ENCODE results near the gene RPS6KC1. TPM values are rescaled to one million over a fixed set of nuclear protein-coding genes. Genes with fewer than 3 reads are reported as not detected.
"Not testable (repeated sequence)": the region's sequence is repeated elsewhere in the genome, so short reads cannot be mapped to it uniquely, and the experiment has no call there.

The RPS6KC1 gene
- total and polyA plus RNA-seq, 4 experiments from 2014 or later = 4.2 to 15.4 (median 11.2) TPM

DNA sequence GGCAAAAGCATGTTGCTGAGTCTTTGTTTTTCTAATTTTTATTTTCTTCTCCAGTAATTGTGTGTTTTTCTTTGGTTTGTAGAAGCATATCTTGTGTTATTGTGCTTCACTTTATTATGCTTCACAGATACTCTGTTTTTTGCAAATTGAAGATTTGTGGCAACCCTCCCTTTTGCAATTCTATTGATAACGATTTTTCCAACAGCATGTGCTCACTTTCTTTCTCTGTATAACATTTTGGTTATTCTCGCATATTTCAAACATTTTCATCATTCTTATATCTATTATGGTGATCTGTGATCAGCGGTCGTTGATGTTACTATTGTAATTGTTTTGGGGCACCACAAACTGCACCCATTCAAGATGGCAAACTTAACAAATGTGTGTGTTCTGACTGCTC, 31.6 kb upstream of the RPS6KC1 start:
- Histone ChIP-seq H3K27me3 (ENCODE audit: insufficient read depth, low read length) (no peaks in the 10 kb centered on the region), H3K9me3 (ENCODE audit: control insufficient read depth in 1 of 2, low read length in 2 of 2) (no peaks in the 10 kb centered on the region), H3K4me1 (ENCODE audit: insufficient read depth, low read length) (peaks cover 7% of the 10 kb centered on the region), H3K36me3 (ENCODE audit: insufficient read depth, low read length) (no peaks in the 10 kb centered on the region), H3K27ac (ENCODE audit: low read depth, low read length) (no peak overlapping the region), H3K4me3 (ENCODE audit: low read length in 2 of 2) (no peak overlapping the region)
- Mint-ChIP-seq H3K27ac (no peak overlapping the region), H3K27me3 (peaks cover 9% of the 10 kb centered on the region in 2 donors), H3K9me3 (peaks cover 0 to 2% (median 0%) of the 10 kb centered on the region in 8 donors), H3K4me3 (no peak overlapping the region), H3K4me1 (peaks cover 3 to 13% (median 6%) of the 10 kb centered on the region in 4 donors), H3K36me3 (peaks cover 0 to 4% of the 10 kb centered on the region in 2 donors)
- POLR2A ChIA-PET (ENCODE audit: partially characterized antibody) = no interaction called here
- DNase-seq = no peak
- CTCF ChIA-PET (ENCODE audit: partially characterized antibody) = no interaction called here
- intact Hi-C loops (cut with micrococcal nuclease) = loop anchor here (10.0 kb wide), 1 partner anchor 1265 kb away; the partner anchor contains the start of gene SMYD2

DNA sequence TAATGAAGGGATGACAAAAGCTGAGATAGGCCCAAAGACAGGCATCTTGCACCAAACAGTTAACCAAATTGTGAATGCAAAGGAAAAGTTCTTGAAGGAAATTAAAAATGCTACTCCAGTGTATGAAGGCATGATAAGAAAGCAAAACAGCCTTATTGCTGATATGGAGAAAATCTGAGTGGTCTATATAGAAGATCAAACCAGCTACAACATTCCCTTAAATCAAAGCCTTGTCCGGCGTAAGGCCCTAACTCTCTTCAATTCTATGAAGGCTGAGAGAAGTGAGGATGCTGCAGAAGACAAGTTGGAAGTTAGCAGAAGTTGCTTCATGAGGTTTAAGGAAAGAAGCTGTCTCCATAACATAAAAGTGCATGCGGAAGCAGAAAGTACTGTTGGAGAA, 31.0 kb upstream of the RPS6KC1 start:
- Histone ChIP-seq H3K4me3 (ENCODE audit: low read length in 2 of 2) (no peak overlapping the region), H3K36me3 (ENCODE audit: insufficient read depth, low read length) (no peaks in the 10 kb centered on the region), H3K27me3 (ENCODE audit: insufficient read depth, low read length) (no peaks in the 10 kb centered on the region), H3K27ac (ENCODE audit: low read depth, low read length) (no peak overlapping the region), H3K4me1 (ENCODE audit: insufficient read depth, low read length) (peaks cover 3% of the 10 kb centered on the region), H3K9me3 (ENCODE audit: control insufficient read depth in 1 of 2, low read length in 2 of 2) (no peaks in the 10 kb centered on the region)
- Mint-ChIP-seq H3K27me3 (peaks cover 9 to 10% of the 10 kb centered on the region in 2 donors), H3K9me3 (peaks cover 0 to 2% (median 0%) of the 10 kb centered on the region in 8 donors), H3K4me1 (peaks cover 0 to 8% (median 2%) of the 10 kb centered on the region in 4 donors), H3K4me3 (no peak overlapping the region), H3K36me3 (peaks cover 0 to 4% of the 10 kb centered on the region in 2 donors), H3K27ac (no peak overlapping the region)
- POLR2A ChIA-PET (ENCODE audit: partially characterized antibody) = no interaction called here
- CTCF ChIA-PET (ENCODE audit: partially characterized antibody) = no interaction called here
- no peak for DNase-seq
- intact Hi-C loops (cut with micrococcal nuclease) = no loop called here

DNA sequence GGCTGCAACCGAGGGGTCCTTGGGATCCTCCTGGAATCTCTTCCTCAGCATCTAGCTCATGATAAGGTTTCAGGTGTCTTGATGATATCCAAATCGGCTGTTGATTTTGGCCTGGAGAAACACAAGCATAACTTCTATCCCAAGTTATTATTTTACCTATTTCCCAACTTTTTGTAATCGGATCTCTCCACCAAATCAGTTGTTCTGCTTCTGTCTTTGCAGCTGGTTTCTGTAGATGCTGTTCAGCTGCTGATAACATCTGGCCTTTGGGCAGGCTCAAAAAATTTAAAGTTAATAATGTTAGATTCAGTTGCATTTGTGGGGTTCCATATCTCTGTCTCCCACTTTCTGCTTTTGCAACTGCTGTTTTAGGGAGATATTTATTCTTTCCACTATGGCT, 24.0 kb upstream of the RPS6KC1 start:
- H3K4me3 ChIP-seq (ENCODE audit: low read length in 2 of 2); H3K4me3 Mint-ChIP-seq; H3K36me3 ChIP-seq (ENCODE audit: insufficient read depth, low read length); H3K4me1 Mint-ChIP-seq; H3K9me3 ChIP-seq (ENCODE audit: control insufficient read depth in 1 of 2, low read length in 2 of 2); H3K27me3 ChIP-seq (ENCODE audit: insufficient read depth, low read length); intact Hi-C loops (cut with micrococcal nuclease); H3K36me3 Mint-ChIP-seq; H3K27ac Mint-ChIP-seq; H3K4me1 ChIP-seq (ENCODE audit: insufficient read depth, low read length); DNase-seq; H3K27ac ChIP-seq (ENCODE audit: low read depth, low read length); POLR2A ChIA-PET (ENCODE audit: partially characterized antibody): not testable (repeated sequence)
- CTCF ChIA-PET (ENCODE audit: partially characterized antibody) = interaction anchor here (1.1 kb wide), 1 partner anchor 28 kb away, joined by 3 read pairs; no protein-coding TSS in a partner anchor
- Mint-ChIP-seq H3K9me3 (peaks cover 0 to 11% (median 5%) of the 10 kb centered on the region in 8 donors), H3K27me3 (peaks cover 27 to 47% of the 10 kb centered on the region in 2 donors)

DNA sequence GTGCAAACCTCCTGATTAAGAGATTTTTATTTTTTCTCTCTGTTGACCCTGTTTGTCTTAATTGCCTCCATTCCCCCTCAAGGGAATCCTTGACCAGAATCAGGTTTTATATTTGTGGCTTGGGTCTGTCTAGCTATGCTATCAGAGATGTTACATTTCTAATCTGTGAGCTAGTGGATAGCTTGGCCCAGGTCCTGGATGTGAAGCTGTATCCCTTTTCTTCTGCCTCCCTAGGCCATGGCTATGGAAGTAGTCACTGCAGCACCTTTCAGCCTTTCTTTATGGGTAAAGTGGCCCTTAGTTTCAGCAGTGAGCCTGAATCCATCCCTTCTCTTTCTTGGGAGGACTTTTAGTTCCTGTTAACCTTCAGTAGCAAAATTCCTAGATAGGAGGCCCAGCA, 18.4 kb upstream of the RPS6KC1 start:
- no peaks in the 10 kb centered on the region for H3K4me1 Mint-ChIP-seq
- no peak overlapping the region for H3K4me3 Mint-ChIP-seq
- H3K27ac Mint-ChIP-seq = no peak overlapping the region
- H3K9me3 Mint-ChIP-seq = peaks cover 0 to 6% (median 3%) of the 10 kb centered on the region in 8 donors
- H3K27me3 ChIP-seq (ENCODE audit: insufficient read depth, low read length) = no peaks in the 10 kb centered on the region
- no peak overlapping the region for H3K4me3 ChIP-seq (ENCODE audit: low read length in 2 of 2)
- no peak for DNase-seq
- POLR2A ChIA-PET (ENCODE audit: partially characterized antibody) = no interaction called here
- no peaks in the 10 kb centered on the region for H3K4me1 ChIP-seq (ENCODE audit: insufficient read depth, low read length)
- no peaks in the 10 kb centered on the region for H3K36me3 Mint-ChIP-seq
- H3K27ac ChIP-seq (ENCODE audit: low read depth, low read length) = no peak overlapping the region
- no peaks in the 10 kb centered on the region for H3K36me3 ChIP-seq (ENCODE audit: insufficient read depth, low read length)
- intact Hi-C loops (cut with micrococcal nuclease) = no loop called here
- H3K27me3 Mint-ChIP-seq = peaks cover 28 to 53% of the 10 kb centered on the region in 2 donors
- no peaks in the 10 kb centered on the region for H3K9me3 ChIP-seq (ENCODE audit: control insufficient read depth in 1 of 2, low read length in 2 of 2)
- CTCF ChIA-PET (ENCODE audit: partially characterized antibody) = no interaction called here

GRCh38 chr1:213034713-213035112, 16.3 kb upstream of the RPS6KC1 start:
- Mint-ChIP-seq H3K36me3 (no peaks in the 10 kb centered on the region), H3K9me3 (peaks cover 0 to 6% (median 3%) of the 10 kb centered on the region in 8 donors), H3K4me1 (no peaks in the 10 kb centered on the region), H3K4me3 (no peak overlapping the region), H3K27ac (no peak overlapping the region), H3K27me3 (peaks cover 27 to 50% of the 10 kb centered on the region in 2 donors)
- no peak for DNase-seq
- CTCF ChIA-PET (ENCODE audit: partially characterized antibody) = no interaction called here
- Histone ChIP-seq H3K27me3 (ENCODE audit: insufficient read depth, low read length) (no peaks in the 10 kb centered on the region), H3K4me1 (ENCODE audit: insufficient read depth, low read length) (no peaks in the 10 kb centered on the region), H3K4me3 (ENCODE audit: low read length in 2 of 2) (no peak overlapping the region), H3K36me3 (ENCODE audit: insufficient read depth, low read length) (no peaks in the 10 kb centered on the region), H3K9me3 (ENCODE audit: control insufficient read depth in 1 of 2, low read length in 2 of 2) (no peaks in the 10 kb centered on the region), H3K27ac (ENCODE audit: low read depth, low read length) (no peak overlapping the region)
- POLR2A ChIA-PET (ENCODE audit: partially characterized antibody) = no interaction called here
- intact Hi-C loops (cut with micrococcal nuclease) = no loop called here

DNA sequence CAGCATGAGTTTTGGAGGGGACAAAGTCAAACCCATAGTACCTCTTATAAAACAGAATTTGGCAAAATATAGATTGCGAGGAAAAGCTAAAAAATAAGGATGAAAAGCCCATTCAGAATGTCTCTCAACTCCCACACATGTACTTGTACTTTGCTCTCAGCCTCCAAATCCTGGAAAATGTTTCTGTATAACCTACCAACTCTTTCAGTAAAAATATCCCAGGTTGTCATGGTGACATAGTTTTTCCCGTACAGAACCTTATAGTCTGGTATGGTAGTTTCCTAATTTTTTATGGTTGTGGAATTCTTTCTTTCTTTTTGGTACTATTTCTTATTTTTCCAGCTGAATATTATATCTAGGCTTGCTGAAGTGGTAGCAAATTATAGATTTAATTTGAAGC, 15.5 kb upstream of the RPS6KC1 start:
- Histone ChIP-seq H3K4me3 (ENCODE audit: low read length in 2 of 2) (no peak overlapping the region), H3K36me3 (ENCODE audit: insufficient read depth, low read length) (no peaks in the 10 kb centered on the region), H3K27ac (ENCODE audit: low read depth, low read length) (no peak overlapping the region), H3K9me3 (ENCODE audit: control insufficient read depth in 1 of 2, low read length in 2 of 2) (no peaks in the 10 kb centered on the region), H3K27me3 (ENCODE audit: insufficient read depth, low read length) (no peaks in the 10 kb centered on the region), H3K4me1 (ENCODE audit: insufficient read depth, low read length) (no peaks in the 10 kb centered on the region)
- intact Hi-C loops (cut with micrococcal nuclease) = no loop called here
- Mint-ChIP-seq H3K36me3 (no peaks in the 10 kb centered on the region), H3K27me3 (peaks cover 23 to 45% of the 10 kb centered on the region in 2 donors), H3K27ac (no peak overlapping the region), H3K9me3 (peaks cover 0 to 6% (median 3%) of the 10 kb centered on the region in 8 donors), H3K4me1 (no peaks in the 10 kb centered on the region), H3K4me3 (no peak overlapping the region)
- ChIA-PET CTCF (ENCODE audit: partially characterized antibody) (no interaction called here), POLR2A (ENCODE audit: partially characterized antibody) (no interaction called here)
- DNase-seq = no peak

- intact Hi-C loops (cut with micrococcal nuclease) = no loop called here
- Mint-ChIP-seq H3K9me3 (no peaks in the 10 kb centered on the region), H3K4me1 (peaks cover 0 to 7% (median 3%) of the 10 kb centered on the region in 4 donors), H3K4me3 (no peak overlapping the region), H3K27ac (no peak overlapping the region), H3K36me3 (no peaks in the 10 kb centered on the region), H3K27me3 (peaks cover 10 to 15% of the 10 kb centered on the region in 2 donors)
- ChIA-PET CTCF (ENCODE audit: partially characterized antibody) (no interaction called here), POLR2A (ENCODE audit: partially characterized antibody) (no interaction called here)
- no peak for DNase-seq
- no peak overlapping the region for H3K4me3 ChIP-seq (ENCODE audit: low read length in 2 of 2)
- no peaks in the 10 kb centered on the region for H3K36me3 ChIP-seq (ENCODE audit: insufficient read depth, low read length)
- no peak overlapping the region for H3K27ac ChIP-seq (ENCODE audit: low read depth, low read length)
- no peaks in the 10 kb centered on the region for H3K27me3 ChIP-seq (ENCODE audit: insufficient read depth, low read length)
- H3K4me1 ChIP-seq (ENCODE audit: insufficient read depth, low read length) = no peaks in the 10 kb centered on the region
- no peaks in the 10 kb centered on the region for H3K9me3 ChIP-seq (ENCODE audit: control insufficient read depth in 1 of 2, low read length in 2 of 2)
These were observed 9.6 kb upstream of the RPS6KC1 start for GRCh38 chr1:213041443-213041842.
